HG02763 (cell line): Measurements from ENCODE around the gene EPB41.
"Not testable (repeated sequence)": the region's sequence is repeated elsewhere in the genome, so short reads cannot be mapped to it uniquely, and the experiment has no call there.

Experiments
- ATAC-seq: cut with Tn5 transposase; IDR thresholded peaks from one replicate; pipeline ENCODE4 v1.9.1; 2021; ENCODE audit warnings: mild to moderate bottlenecking, moderate library complexity; ENCODE audit not compliant: unreplicated experiment

The EPB41 gene

DNA sequence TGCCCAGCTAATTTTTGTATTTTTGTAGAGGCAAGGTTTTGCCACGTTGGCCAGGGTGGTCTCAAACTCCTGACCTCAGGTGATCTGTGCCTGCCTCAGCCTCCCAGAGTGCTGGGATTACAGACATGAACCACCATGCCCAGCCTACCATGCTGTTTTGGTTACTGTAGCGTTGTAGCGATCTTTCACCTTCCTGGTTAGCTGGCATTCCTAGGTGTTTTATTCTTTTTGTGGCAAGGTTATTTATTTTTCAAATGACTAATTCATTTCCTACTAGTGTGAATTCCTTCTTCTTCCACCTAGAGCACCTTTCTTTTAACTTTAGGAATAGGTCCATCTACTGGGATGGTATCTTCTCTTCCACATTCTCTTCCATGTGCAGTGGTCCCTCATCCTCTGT is 180.1 kb downstream of the EPB41 start:
- no peak for ATAC-seq

DNA sequence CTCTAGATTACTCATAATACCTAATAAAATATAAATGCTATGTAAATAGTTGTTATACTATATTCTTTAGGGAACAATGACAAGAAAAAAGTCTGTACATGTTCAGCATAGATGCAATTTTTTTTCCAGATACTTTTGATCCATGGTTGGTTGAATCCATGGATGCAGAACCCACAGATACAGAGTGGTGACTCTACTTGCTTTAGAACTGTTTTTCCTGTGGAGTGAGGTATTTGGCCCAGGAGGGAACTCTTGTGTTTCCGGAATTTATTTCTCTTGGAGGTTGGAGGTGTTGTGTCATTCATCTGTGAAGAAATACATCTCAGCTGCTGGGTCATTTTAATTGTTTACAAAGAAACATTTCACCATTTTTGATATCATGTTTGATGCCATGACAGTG is 180.6 kb downstream of the EPB41 start:
- ATAC-seq: no peak

DNA sequence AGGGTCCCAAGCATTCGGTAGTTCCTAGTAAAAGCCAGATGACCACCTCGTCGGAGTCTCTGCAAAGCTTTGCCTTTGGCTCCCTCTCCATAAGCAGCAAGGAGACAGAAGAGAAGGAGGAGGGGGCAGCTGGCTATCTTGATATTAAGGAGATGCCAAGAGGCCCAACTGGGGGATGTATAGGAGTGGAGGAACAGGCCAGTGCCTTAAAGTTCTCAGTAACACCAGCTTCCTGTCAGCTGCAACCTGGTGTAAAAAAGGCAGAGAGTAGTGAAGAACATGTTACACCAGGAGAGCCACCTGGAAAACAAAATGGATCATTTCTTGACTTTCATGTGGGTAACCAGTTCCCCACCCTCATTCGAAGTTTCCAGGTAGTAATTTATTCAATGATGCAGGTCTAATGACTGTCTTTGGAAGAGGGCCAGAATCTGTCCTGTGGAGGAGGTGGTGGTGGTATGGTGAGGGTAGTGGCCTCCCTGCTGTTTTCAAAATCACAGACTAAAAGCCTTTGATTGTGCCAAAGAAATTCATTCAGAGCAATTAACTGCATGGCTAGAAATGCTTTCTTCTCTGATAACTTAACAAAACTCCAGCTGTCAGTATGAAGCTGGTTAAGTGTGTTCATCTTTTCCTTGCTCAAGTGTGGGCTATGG is 182.0 kb downstream of the EPB41 start:
- no peak for ATAC-seq

DNA sequence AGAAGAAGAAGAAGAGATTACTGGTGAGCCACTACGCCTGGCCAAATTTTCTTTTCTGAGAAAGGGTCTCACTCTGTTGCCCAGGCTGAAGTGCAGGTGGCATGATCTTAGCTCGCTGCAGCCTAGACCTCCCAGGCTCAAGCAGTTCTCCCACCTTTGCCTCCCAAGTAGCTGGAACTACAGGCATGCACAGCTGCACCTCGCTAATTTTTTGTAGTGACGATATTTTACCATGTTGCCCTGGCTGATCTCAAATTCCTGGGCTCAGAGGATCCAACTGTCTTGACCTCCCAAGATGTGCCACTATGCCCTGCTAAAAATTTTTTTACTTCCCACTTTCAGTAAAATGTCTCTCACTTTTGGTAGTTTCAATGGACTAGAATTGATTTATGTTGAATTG is 184.9 kb downstream of the EPB41 start:
- ATAC-seq: no peak

DNA sequence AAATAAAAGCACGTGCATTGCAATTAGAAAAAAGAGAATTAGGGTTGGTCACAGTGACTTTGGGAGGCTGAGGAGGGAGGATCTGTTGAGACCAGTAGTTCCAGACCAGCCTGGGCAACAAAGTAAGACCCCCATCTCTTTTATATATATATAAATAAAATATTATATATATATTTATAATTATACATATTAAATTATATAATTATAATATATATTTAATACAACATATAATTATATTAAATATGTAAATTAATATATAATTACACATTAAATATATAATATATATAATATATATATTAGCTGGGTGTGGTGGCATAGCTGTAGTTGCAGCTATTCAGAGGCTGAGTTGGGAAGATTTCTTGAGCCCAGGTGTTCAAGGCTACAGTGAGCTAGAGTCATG is 186.1 kb downstream of the EPB41 start:
- no peak for ATAC-seq

DNA sequence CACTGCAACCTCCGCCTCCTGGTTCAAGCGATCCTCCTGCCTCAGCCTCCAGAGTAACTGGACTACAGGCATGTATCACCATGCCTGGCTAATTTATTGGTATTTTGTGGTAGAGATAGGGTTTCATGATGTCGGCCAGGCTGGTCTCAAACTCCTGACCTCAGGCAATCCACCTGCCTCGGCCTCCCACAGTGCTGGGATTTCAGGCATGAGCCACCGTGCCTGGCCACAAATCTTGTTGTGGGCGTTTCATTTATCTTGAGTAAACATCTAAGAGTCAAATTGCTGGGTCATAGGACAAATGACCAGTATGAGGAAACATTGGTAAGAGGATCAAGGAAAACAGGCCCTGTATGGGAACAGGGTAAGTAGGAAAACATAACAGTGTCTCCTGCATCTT is 191.5 kb downstream of the EPB41 start:
- no peak for ATAC-seq

DNA sequence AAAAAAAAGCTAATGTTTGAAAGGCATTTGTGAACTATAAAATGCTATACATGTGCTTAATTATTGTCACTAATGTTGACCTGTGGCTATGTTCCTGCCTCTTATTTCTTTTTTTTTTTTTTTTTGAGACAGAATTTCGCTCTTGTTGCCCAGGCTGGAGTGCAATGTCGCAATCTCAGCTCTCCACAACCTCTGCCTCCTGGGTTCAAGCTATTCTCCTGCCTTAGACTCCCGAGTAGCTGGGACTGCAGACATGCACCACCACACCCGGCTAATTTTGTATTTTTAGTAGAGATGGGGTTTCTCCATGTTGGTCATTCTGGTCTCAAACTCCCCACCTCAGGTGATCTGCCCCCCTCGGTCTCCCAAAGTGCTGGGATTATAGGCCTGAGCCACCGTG is 193.7 kb downstream of the EPB41 start:
- ATAC-seq: not testable (repeated sequence)

DNA sequence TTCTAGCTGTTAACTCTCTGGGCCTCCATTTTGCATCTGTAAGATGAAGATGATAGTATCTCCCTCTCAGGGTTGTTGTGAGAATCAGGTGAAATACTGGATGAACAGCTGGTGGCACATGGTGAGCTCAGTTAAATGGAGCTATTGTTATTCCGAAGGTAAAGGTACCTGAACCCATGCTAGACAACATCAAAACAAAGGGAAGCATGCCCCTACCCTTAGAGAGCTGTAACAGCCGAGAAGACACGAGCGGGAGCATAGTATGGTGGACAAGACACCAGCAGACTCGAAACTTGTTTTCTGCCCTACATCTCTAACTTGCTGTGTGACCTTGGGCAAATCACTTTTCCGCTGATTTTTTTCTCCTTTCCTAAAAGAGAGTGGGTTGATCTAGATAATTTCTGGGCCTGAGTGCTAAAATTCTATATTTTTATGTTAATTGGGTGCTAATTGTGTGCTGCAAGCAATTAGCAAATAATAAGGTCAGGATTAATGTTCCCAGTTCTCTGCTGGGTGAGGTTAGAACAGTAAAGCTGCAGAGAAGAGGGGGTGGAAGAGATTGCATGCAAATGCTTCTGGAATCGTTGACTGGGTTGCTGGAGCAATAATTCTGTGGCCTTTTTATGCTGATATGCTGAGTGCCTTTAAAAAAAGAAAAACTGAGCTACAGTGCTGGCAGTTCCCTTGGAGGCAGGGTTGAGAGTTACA is 198.5 kb downstream of the EPB41 start:
- ATAC-seq: no peak

DNA sequence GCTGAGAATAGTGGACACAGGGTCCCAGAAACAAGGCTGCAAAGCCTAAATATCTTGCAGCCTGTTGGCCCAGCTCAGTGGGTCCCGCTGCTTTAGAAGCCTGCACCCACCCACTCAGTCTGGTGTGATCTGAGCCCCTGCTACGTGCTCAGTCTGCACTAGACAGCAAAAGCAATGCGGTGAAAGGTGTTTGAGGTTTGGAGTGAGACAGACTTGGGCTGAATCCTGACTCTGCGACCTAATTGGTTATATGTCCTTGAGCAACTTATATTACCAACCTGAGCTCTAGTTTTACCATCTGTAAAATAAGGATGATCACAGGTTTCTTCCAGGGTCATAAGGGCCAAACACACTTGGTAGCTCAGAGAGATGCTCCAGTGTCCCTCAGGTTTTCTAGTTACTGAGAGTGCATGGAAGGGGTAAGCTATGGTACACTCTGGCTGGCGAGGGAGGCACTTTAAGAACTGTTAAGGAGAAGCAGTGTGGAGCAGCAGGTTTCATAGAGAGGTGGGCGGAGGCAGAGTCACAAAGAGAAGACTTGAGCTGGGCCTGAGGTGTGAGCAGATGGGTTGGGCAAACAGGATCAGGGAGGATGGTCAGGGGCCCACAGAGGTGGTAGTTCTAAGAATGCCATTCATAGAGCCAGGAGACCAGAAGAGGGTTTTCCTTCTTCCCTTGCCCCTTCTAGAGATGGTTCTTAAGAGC is 199.2 kb downstream of the EPB41 start:
- no peak for ATAC-seq

DNA sequence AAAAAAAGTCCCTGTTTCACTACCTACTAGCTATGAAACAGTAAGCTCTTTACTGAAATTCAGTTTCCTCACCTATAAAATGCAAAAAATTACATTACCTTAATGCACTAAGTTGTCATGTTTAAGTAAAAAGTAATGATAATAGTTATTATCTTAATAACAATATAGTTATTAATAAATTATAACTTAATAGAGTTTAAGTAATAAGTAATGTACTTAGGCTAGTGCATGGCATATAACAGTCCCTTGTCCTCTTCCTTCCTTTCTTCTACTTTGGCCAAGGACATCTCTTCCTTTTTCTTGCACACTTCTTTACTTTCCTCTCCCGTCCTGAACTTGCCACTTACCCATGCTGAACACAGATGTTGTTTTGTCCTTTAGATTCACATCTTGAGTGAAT is 200.3 kb downstream of the EPB41 start:
- ATAC-seq: no peak

DNA sequence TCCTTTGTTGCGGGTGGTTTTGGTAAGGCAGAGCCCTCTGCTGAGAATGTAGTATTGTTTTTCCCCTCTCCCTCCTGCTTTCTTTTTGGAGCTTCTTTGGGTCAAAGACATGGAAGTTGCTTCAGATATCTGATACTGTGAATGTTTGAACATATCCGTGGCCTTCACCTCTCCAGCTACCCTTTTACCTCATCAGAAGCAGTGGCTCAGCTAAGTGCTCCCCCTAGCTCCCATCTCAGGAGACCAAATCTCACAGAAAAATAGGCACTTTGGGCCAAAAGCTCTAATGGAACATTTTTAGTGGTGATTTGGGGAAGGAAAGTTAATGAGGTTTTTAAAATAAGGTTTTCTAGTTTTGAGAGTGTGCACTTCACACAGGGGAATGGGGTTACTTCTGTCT is 203.0 kb downstream of the EPB41 start:
- ATAC-seq: no peak

DNA sequence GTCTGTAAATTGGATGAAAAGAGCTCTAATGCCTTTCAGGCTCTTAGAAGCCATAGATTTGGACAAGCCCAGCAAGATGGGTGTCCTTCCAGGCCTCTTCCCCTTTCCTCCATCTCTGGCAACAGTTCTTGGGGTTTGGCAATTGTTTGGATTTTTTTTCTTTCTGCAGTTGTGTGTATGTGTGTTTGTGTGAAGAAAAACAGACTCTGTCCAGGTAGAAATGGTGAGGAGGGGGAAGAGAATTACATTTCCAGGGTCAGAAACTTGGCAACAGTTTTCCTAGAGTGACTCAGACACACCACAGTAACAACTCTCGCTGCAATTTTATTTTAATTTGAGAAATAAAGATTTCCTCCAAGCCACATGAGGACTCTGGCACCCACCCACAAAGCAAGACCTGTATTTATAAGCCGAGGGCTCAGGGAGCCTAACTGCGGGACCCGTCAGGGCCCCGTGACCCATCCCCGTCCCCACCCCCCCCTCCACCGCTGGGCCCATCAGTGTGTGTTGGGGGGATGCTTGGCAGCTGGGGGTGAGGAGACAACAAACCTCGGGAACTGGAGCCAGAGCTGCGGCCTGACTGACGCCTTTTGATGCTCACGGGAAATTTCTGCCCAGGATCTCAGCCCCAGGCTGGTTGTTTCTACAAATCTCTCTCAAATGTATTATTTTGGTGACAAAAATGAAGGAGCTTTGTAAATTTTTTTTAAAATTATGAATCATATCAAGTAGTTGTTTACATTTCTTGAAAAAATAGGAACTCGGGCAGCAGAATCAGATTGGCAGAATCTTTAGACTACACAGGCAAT is 205.0 kb downstream of the EPB41 start:
- ATAC-seq: no peak

DNA sequence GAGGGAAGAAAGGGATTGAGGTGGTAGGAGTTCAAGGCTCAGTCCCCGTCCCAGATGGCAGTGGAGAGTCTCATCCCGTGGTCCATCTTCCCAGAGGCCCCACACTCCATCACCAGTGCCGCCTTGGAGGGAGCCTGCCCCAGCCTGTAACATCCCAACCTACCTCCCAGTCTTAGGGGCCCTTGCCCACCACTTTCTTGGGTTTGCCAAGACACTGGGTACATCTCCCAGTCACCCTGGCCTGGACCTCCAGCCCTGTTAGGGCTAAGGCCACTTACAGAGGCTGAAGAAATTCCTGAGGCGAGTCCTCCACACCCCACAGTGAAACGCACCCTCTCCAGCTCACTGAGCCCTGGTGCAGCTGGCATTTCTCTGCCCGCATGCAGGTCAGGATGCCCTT is 206.0 kb downstream of the EPB41 start:
- ATAC-seq: no peak

DNA sequence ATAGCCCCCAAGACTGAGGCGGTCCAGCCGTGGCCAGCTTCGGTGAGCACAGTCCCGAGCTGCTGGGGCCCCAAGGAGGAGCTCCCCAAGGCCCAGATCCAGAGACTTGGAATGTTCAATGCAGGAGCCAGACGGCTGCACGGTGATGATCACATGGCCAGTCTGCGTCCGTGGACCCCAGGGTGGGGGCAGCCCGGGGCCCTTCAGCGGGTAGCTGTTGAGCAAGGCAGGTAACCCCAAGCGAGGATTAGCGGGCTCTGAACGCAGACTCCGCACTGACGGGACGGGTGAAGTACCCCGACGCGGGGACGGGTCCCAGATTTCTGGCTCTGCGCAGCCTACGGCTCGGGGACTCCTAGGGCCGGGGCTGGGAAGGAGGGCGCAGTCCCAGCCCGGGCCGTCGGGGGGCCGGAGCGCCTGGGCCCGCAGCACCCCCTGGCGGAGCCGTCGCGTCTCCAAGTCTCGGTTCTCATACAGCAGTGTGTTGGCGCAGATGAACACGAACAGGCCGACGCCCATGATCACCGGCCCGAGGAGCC is 206.6 kb downstream of the EPB41 start:
- ATAC-seq: no peak

DNA sequence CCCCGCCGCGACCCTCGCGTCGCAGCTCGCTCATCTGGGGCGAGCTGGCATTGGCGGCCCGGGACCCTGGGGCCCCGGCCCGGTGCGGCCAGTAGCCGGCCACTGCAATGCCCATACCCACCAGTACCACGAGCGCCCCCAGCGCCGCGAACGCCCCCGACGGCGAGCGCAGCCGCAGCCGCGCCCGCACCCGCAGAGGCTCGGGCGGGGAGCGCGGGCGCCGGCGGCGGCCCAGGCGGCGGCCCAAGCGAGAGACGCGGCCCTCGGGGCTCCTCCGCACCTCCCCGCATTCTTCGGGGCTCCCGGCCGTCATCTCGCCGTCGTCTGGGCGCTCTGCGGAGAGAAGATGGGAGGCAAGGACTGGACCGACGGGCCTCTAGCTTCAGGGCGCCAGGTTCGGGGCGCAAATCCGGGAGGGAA is 207.2 kb downstream of the EPB41 start:
- no peak for ATAC-seq

DNA sequence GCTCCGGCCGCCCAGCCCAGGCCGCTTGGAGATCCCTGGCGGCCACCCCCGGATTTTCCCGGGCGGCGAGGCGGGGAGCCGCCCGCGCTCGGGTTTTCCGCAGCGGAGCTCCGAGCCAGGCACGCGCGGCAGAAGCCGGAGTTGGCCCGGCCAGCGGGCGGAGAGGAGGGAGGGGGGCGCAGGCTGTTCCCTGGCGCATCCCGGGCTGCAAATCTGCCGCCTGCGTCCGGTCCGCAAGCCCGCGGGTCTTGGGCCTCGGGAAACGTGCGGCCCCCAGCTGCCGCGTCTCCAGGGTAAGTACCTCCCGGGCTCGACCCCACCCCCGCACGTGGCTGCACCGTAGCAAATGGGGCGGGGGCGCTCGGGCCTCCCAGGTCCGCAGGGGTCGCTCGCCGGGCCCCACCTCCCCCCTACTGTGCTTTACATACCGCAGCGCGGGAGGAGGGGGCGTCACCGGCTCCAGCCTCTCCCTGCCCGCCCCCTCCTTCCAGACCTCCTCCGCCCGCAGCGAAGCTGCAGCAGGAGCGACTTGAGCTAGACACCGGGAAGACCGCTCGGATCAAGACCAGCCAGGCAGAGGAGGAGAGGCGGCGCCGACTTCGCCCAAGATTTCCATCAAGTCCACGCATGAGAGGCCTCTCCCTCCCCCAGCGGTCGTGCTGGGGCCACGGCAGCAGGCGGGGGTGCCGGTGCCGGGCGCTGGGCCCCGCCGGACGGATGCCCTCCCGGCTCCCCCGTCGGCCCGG is 207.7 kb downstream of the EPB41 start:
- ATAC-seq: no peak

DNA sequence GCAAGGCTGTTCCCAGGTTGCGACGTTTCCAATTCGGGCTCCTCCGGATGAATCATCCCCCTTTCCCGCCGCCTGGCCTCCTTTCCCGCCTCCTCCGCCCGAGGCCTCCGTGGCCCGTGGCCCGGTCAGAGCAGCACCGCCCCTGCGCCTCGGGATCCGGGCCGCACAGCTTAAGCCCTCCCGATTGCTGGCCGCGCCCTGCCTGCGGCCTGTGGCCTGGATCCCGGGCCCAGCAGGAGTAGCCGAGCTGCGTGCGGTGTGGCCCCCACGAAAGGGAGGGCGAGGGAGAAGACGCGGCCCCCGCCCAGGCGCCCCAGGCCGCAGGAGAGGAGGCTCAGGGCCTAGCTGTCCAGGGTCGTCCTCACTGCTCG is 208.3 kb downstream of the EPB41 start:
- ATAC-seq: no peak

DNA sequence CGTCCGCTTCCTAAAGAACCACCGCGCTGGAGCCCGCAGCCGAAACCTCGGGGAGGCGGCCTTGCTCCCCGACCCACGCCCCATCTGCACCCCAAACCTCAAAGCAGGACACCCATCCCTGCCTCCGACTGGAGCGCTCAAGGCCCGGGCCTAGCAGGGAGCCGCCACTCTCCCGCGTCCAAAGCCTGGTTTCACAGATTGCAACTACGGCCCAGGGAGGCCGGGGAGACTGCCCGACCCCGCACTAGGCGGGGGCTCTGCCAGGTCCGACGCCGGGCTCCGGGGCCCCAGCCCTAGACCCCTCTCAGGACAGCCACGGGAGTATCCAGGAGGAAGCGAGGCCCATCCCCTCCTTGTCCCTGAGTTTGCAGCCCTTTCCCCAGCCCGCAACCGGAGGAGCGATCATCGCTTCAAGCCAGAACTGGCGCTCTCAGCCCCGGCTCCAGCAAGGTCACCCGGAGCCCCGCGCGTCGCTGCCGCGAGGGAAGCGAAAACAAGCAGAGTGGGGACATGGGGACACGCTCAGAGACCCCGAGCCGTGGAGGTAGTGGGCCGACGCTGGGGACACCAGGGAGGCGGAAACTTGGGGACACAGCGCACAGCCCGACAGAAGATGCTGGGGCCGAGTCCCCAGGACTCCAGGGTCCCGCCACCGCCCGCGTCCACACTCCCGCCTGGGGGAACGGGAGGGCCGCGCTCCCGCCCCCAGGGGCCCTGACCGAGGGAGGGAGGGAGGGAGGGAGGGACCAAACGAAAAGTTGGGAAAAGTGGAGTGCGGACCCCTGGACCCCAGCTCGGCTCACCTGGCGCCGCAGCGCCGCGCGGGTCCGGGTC is 208.9 kb downstream of the EPB41 start:
- no peak for ATAC-seq

DNA sequence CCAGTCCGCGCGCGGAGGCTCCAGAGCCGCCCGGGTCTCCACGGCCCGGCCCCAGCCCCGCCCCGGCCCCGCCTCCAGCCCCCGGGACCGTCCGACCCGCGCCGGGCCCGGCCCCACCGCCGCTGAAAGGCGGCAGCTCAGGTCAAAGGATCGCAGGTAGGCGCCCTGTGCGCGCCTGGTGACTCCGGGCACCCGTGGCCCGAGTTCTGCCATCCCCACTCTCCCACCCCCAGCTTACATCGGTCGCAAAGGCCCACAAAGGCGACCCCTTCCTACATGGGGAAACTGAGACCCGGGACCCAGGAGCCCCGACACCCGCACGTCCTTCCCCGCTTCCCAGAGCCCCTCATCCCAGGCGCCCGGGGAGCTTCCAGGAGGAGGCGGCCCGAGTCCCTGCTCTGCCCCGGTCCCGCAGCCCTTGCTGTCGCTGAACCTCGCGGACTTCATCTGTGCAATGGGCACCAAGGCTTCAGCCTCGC is 209.6 kb downstream of the EPB41 start, which contains the start of gene TMEM200B:
Gene TMEM200B, minus strand, starts transcription at position 17 of the 479 bp plus-strand sequence. CDS start 2,075 bp downstream, outside the sequence.
- no peak for ATAC-seq
